GM21723 (cell line): ENCODE results near the gene ZMIZ1.

Experiments used
- ATAC-seq: cut with Tn5 transposase; IDR thresholded peaks from one replicate; pipeline ENCODE4 v1.9.1; 2021; ENCODE audit warnings: mild to moderate bottlenecking, moderate library complexity; ENCODE audit not compliant: unreplicated experiment

Gene ZMIZ1

GRCh38 chr10:79050896-79051555 is 17.7 kb upstream of the ZMIZ1 start:
- ATAC-seq, result no peak

GRCh38 chr10:79051766-79052165 is 17.0 kb upstream of the ZMIZ1 start:
- ATAC-seq, result no peak

GRCh38 chr10:79052291-79053080 is 16.3 kb upstream of the ZMIZ1 start:
- ATAC-seq, result no peak

- no peak for ATAC-seq
Observed at GRCh38 chr10:79053081-79053434, 15.7 kb upstream of the ZMIZ1 start.

GRCh38 chr10:79053481-79054202 is 15.1 kb upstream of the ZMIZ1 start:
- ATAC-seq, result no peak

- no peak for ATAC-seq
Observed at GRCh38 chr10:79054203-79055099, 14.3 kb upstream of the ZMIZ1 start.

GRCh38 chr10:79055100-79055782 is 13.5 kb upstream of the ZMIZ1 start:
- no peak for ATAC-seq

- ATAC-seq, result no peak
Observed at GRCh38 chr10:79055892-79056291, 12.9 kb upstream of the ZMIZ1 start.

- ATAC-seq, result no peak
Observed at GRCh38 chr10:79056361-79056735, 12.4 kb upstream of the ZMIZ1 start.

GRCh38 chr10:79056736-79057391 is 11.9 kb upstream of the ZMIZ1 start:
- no peak for ATAC-seq

- ATAC-seq, result no peak
Observed at GRCh38 chr10:79057481-79058275, 11.1 kb upstream of the ZMIZ1 start.

GRCh38 chr10:79058899-79059841 is 9.6 kb upstream of the ZMIZ1 start:
- no peak for ATAC-seq

GRCh38 chr10:79059859-79060379 is 8.8 kb upstream of the ZMIZ1 start:
- no peak for ATAC-seq

- no peak for ATAC-seq
Observed at GRCh38 chr10:79060641-79061255, 8.0 kb upstream of the ZMIZ1 start.

- no peak for ATAC-seq
Observed at GRCh38 chr10:79061441-79062315, 7.1 kb upstream of the ZMIZ1 start.

GRCh38 chr10:79063071-79063491 is 5.7 kb upstream of the ZMIZ1 start:
- ATAC-seq, result no peak
